Measurements from ENCODE around the gene ALPK1.

The ALPK1 gene

DNA sequence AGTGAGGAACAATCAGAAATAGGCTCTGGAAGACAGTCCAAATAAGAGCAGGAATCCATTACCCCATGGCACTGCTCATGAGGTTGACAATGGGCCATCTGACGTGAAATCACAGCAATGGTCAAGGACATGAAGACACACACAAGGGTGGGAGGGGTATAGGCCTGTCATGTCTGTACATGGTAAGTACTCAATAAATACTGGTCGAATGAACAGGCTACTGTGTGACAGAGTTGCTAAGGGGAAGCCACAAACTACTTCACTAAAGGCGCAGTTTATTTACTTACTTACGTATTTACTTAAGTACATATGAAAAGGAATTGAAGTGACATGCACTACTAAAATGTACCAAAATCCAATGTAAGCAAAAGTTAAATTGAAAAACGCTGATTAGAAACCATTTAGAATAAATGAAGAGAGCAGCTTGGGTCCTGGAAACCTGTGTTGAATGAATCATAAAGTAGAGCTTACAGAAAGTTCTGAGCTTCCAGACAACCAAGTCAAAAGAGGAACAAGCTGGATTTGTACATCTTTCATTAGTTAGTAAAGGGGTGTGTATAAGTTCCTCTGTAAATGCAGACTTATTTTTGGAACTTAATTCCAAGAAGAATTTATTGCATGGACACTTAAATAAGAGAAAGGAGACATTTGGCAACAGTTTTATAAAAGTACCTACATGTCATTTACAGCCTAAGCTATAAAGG is 32.7 kb downstream of the ALPK1 start:
- FAIRE-seq, result no peak

DNA sequence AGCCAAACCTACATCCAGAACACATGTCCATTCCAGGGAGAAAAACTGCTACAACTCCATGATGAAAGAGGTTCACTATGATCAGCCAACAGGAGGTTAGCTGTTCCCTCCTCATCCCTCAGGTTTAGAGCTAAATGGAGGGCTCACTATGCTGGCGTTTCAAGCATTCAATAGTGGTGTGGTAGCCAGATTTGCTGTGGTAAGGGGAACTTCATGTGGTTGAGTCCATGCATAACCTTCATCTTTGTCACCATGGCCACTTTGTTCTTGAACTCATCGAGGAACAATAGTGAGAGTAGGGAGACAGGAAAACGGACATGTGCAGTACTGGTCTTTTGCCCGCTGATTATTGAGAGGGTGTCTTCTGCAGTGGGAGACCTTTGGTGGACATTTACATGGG is 33.8 kb downstream of the ALPK1 start:
- FAIRE-seq, result no peak

DNA sequence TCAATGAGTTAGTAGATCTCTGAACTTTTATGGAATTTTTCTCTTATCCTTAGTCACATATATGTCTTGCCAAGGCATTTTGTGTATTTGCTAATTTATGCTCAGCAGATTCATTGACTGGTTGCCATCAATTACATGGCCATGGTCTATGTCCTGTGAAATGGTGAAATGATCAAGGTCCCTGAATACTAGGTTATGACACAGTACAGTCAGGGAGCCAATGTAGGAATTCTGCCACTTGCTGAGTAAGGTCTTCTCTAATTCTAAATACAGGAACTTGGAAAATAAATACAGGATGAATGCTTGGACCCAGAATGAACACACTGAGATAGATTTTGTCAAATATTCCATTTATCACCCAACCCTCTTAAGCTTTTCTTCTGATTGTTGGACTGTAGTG is 35.2 kb downstream of the ALPK1 start:
- FAIRE-seq, result no peak

DNA sequence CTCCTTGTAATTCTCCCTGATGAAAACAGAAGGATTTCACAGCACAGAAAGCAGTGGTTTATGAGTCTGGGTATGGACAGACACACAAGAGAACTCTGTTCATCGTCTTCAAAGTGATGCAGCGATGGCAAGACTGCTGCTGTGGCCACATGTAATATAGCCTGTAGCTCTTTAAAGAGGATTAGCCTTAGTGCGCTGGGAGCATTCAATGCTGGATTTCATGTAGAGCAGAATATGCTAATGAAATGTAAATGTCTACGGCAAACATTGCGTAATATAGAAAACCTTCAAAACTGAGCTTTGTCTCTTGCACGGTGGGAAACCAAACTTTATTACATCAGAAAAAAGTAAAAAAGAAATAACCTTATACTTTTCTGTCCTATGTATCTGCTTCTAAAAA is 42.9 kb downstream of the ALPK1 start:
- FAIRE-seq, result no peak

DNA sequence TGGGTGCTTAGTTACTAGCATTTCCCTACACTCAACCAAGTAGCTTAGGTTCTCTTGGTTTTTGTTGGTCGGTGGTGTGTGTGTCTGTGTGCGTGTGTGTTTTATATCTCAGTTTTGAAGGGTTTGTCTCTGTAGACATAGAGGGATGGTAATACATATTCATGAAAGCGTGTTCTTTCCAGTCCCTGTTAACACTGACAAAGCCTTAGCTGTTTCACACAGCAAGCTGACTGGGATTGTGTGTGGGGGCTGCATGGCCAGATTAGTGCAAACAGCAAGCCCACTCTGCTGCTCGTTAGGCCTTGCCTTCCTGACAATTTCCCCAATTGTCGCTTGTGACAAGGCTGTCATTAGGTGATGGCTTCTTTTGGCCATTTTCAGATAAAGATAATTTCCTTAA is 43.9 kb downstream of the ALPK1 start:
- FAIRE-seq, result no peak

DNA sequence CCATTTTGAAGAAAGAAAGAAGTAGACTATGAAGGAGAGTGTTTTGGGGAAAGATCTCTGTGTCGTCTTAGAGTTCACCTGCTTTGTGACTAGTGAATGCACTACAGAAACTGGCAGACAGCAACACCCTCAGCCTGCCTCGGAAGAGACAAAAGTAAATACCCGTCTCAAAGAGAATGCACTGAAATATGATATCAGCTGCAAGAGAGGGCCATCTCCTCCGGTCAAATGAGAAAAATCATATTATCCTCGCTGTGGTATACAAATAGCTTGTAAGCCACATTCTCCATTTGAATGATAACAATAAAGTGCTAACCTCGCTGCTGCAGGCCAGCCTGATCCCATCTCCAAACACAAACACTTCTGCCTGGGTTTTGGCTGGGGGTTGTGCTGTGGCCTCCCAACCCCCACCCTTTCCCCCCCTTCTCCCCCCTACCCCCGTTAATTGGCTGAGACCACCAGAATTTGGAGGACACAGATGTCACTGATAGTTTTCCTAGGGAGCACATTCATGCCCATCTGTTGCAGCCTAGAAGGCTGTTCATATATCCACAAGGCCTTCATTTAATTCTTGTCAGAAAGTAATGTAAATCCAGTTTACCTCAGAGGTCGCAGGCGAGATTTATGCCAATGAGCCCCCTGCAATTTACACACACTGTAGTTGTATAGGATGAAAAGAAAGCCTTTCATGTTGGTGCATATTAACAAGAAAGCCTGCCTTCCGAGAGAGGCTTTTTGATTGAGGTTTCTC is 46.3 kb downstream of the ALPK1 start:
- FAIRE-seq, result no peak

DNA sequence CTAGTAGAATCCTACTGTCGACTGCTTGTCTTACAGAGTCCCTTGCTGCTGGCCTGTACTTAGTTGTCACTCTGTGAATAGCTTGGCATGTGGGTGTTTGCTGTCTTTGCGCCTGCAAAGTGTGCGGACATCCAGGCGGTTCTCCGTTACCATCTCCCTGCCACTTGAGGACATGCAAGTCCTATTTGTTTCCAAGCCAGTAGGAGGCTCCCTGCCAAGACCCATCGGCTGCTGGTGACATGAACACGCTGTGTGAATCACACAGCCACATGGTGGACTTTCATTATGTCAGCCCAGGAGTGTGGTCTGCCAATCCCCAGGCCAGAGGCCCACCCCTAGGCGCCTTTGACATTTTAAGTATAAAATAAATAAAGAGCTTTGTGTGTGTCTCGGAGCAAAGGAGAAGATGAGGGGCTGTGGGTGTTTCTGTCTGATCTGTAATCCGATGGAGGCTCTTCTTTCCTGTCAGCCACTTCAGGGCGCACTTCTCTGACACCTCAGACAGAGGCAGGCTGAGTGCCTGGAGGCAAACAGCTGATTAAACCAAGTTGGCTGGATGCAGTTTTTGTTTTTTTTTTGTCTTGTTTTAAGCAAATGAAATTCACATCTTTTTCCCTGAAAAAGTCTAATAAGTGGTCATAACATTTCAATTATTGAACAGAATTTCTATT is 51.5 kb downstream of the ALPK1 start:
- no peak for FAIRE-seq

DNA sequence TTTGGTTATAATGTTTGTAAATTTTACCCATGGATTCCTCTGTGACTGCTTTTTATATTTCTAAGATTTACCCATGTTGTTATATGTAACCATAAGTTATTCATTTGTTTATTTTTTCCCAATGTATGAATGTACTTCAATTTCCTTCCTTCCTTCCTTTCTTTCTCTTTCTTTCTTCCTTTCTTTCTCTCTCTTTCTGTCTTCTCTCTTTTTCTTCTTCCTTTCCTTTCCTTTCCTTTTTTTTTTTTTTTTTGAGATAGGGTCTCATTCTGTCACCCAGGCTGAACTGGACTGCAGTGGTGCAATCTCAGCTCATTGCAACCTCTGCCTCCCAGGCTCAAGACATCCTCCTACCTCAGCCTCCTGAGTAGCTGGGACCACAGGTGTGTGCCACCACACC is 55.6 kb downstream of the ALPK1 start:
- no peak for FAIRE-seq

DNA sequence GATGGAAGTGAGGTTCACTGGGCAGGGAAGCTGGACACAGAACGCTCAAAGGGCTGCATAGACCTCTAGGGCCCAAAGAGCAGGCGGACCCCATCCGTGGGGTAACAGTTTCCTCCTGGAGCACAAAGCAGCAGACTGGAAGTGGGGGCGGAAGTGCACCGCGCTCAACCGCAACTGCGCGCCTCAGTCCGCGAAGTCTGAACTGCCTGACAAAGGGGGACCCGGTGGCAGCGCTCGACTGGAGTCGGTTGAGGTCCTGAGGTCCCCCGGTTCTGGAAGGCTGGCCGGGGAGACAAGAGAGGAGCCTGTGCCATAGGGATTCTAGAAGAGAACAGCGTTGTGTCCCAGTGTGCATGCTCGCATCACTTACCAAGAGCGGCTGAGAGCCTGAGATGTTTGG is 58.5 kb downstream of the ALPK1 start:
- FAIRE-seq, result no peak

DNA sequence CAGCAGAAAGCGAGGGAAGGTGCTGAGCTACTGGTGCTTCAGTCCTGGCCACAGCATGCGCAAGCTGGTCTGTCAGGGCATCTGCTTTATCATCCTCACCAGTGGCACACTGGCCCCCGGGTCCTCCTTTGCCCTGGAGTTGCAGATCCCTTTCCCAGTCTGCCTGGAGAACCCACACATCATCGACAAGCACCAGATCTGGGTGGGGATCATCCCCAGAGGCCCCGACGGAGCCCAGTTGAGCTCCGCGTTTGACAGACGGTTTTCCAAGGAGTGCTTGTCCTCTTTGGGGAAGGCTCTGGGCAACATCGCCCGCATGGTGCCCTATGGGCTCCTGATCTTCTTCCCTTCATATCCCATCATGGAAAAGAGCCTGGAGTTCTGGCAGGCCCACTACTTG is 60.3 kb downstream of the ALPK1 start:
- no peak for FAIRE-seq

DNA sequence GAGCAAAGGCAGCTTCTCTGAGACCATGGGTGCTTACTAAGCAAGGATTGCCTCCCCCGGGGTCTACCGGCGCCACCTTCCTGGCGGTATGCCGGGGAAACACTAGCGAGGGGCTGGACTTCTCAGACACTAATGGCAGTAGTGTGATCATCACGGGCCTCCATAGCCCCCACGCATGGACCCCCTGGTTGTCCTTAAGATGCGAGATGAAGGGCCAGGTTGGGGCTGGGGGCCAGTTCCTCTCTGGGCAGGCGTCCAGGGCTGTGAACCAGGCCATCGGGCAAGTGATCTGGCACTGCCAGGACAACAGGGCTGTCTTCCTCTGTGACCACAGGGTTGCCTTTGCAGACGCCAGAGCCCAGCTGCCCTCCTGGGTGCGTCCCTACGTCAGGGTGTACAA is 60.7 kb downstream of the ALPK1 start:
- no peak for FAIRE-seq

DNA sequence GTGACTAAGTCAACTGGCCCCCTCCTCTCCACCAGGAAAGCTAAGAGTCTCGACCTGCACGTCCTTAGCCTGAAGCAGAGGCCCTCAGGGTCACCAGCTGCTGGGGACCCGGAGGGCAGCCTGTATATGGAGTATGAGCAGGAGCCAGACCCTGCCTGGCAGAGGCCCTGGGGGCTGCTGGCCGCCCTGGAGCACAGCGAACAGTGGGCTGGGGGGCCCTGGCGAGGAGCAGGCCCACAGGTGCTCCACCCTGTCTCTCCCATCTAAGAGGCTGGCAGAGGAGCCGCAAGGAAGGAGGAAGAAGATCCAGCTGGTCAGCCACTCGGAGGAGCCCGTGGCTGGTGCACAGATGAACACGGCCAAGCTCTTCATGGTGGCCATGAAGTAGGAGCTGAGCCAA is 61.2 kb downstream of the ALPK1 start:
- FAIRE-seq, result no peak

DNA sequence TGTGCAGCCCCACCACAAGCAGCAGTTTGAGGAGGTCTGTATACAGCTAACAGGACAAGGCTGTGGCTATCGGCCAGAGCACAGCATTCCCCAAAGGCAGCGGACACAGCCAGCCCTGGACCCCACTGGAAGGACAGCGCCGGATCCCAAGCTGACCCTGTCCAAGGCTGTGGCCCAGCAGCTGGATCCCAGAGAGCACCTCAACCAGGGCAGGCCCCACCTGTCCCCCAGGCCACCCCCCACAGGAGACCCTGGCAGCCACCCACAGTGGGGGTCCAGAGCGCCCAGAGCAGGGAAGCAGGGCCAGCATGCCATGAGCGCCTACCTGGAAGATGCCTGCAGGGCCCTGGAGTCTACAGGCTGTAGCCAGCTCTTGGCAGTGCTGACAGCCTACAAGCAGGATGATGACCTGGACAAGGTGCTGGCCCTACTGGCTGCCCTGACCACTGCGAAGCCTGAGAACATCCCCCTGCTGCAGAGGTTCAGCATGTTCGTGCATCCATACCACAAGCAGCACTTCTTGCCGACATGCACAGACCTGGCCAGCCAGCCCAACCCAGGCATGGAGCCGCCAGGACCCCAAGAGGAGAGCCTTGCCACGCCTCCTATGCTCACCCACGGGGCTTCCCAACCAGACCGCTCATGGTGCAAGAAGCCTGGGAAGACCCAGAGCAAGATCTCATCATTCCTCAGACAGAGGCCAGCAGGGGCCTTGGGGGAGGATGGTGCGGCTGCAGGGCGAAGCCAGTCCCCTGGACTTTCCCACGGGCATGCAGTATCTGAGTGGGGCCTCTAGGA is 62.0 kb downstream of the ALPK1 start:
- FAIRE-seq, result no peak

DNA sequence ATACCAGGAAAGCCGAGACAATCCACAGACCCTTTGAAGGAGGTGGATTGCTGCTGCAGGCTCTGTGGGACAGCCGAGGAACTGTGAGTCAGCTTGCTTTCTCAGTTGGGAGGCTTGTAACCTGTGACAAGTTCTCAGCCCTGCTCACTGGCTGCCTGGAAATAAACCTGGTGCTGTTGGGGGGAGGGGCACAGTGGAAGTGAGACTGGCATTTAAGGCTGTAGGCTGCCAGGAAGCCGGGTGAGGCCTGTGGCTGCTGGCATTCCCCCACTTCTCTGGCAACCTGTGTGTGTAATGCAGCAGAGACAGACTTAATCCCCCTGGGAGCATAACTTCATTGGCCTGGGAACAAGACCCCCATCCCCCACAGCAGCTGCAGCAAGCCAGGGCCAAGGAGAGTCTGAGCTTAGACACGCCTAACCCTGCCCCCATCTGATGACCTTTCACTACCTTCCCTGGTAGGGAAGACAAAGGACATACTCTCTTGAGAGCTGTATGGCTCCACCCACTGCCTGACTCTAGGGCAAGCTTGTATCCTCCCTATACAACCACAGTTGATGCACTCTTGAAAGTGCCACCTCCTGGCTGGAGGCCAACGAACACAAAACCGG is 64.1 kb downstream of the ALPK1 start:
- no peak for FAIRE-seq

DNA sequence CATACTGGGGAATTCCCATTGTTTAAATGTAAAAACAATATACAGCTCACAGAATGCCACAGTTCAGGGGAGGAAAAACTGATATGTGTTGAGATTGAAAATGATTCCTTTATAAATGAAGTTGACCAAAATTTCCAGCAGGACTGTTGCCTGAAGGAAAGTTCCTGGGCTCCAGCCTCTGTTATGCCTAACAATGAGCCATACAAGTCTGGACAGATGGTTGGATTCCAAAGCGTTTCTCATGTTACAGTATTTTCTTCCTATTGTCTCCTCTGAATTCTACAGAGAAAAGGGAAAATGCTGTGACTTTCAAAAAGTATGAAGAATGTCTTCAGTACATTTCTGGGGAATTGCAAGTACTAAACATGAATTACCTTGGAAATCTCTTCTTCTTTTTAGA is 73.3 kb downstream of the ALPK1 start:
- no peak for FAIRE-seq

DNA sequence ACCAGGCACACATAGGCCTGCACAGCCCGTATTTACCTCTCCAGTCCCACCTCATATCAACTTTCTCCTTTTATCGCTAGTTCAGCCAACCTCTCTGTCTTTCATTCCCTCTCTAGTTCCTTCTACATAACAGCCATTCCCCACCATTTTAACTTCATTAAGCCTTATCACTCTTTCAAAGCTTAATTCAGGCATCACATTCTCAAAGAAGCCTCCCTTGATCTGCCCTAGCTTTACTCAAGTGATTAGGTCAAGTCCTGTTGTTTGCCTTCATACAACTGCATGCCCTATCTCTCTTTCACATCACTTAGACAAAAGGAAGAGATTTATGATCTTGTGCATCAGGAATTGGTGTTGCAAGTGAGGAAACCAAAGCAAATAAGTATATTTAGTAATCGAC is 74.2 kb downstream of the ALPK1 start:
- no peak for FAIRE-seq

DNA sequence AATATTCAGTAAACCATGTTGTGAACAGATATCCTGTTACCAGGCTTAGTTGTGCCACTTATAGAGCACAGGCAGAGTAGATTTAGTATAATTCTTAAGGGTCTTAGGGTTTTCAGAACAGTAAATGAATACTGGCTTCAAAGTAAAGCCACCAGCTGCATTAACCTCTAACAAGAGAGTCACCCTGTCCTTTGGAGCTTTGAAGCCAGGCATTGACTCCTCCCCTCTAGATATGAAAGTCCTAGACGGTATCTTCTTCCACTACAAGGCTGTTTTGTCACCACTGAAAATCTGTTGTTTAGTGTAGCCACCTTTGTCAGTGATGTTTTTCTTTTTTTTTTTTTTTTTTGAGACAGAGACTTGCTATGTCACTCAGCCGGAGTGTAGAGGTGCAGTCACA is 77.7 kb downstream of the ALPK1 start:
- no peak for FAIRE-seq

DNA sequence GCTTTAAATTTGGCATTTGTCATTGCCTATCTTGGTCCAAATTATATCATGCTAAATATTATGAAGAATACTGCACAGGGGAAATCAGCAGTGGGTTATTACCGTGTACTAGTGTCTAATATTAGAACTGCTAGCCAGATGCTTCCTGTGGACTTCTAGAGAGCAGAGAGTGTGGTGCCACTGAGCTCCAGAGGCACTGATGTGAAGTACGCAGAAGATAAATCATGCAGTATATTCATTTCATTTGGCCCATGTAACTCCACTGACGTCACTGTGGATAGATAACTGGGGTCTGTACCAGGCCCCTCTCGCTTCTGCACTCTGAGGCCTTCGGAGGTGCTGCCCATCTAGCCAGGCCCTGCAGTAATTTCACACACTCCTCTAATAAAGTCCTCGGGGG is 80.0 kb downstream of the ALPK1 start:
- no peak for FAIRE-seq

DNA sequence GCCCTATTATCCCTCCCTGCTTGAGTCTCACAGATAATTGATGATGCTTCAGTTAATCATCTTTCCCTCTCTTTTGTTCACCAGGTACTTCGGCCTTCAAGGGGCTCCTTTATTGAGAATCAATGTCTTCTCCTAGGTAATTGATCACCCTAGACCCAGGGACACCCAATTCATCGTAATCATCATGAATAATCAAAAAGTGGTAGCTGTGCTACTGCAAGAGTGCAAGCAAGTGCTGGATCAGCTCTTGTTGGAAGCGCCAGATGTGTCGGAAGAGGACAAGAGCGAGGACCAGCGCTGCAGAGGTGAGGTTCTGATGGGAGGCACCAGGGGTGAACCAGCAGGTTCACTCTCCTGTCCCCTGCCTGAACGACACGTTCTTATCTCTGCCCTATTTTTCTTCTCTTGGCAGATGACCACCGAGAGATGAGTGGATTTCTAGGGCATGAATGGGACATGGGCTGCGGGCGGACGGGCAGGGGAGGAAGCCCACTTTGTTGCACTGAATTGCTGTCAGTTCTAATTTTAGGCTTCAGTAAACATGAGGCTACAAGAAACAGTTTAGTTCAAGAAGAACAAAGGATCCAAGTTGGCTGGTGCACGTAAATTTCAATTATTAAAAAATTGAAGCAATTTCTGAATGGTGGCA is 80.5 kb downstream of the ALPK1 start:
- no peak for FAIRE-seq

DNA sequence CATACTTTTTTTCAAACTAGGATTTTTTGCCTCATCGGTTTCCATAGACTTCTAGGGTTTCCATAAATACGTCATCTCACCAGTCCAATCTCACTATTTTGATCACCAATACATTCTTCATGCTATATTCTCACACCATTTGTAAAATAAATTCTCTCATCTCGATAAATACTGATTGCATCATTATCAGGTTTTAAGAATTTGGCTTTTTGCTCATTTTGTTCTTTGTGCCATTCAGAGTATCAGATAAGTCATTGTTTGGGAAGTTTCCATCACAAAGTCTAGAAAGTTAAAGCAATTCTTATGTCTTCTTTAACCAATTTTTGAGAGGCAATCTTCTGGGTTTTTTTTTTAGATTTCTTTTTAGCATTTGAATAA is 81.1 kb downstream of the ALPK1 start:
- FAIRE-seq, result no peak

DNA sequence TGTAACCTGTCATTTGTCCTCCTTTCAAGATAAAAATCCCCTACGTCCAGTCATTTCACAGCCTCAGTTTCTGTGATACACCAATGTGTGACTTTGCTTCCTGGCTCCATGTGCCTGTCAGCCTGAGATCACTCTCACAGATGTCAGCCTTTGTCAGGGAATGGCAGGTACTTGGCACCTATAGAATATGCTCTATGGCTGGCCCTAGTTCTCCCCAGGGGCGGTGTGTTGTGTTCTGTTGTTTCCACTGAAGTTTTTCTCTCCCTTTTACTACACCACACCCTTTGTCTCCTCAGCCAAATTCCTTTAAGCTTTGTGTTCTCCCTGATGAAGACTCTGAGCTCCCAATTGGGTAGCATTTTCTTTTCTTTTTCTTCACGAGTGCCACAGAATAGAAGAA is 81.7 kb downstream of the ALPK1 start:
- FAIRE-seq, result no peak

DNA sequence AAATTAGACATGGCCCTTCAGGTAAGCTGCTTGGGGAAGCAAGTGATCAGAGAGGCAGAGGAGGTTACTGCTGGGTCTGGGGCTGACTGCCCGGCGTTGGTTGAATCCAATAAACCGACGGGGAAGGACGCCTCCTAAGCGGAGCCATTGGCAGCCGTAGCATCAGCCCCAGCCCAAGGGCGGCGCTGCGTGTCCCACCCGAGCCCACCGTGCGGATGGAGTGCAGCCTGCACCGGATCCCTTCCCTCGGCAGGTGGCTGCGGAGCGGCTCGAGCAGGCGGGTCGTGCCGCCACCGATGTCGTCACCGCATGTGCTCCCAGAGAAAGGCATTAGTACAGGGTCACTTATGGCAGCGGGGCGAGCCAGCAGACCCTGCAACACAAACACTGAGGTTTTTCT is 82.1 kb downstream of the ALPK1 start:
- no peak for FAIRE-seq
